Measurements from ENCODE around the gene RBM34. TPM values are rescaled to one million over a fixed set of nuclear protein-coding genes. Genes with fewer than 3 reads are reported as not detected.

RBM34 gene
- total RNA-seq, 1 donor from 2014 or later: 68.4 TPM

DNA sequence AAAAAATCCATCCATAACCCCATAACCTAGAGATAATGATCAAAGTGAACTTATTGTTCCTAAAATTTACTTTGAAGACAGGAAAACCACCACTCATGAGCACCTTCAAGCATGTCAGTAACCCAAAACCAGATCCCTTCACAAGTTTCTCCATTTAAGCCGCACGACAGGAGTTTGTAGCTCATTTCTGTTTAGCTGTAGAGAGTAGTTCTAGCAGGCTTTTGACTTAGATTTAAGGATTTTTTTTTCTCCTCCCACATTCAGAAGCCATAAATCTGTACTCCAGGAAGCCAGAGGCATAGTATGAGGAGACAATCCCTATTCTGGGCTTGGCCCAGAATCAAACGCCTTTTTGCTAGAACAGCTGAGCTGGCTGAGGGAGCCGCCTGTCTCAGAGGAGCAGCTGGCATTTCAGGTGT, 58.0 kb downstream of the RBM34 start:
- Mint-ChIP-seq H3K4me3 (ENCODE audit: low read depth) (no peak overlapping the region), H3K4me1 (ENCODE audit: low read depth) (peaks cover 12% of the 10 kb centered on the region), H3K27ac (no peak overlapping the region), H3K9me3 (ENCODE audit: low read depth) (no peaks in the 10 kb centered on the region), H3K27me3 (peaks cover 4% of the 10 kb centered on the region), H3K36me3 (ENCODE audit: insufficient read depth) (peaks cover 3% of the 10 kb centered on the region)
- no peak for TF ChIP-seq CTCF (IDR thresholded peaks at IDR 0.05; ENCODE audit: unreplicated experiment)
- no peak for DNase-seq (ENCODE audit: low spot score, unreplicated experiment)

DNA sequence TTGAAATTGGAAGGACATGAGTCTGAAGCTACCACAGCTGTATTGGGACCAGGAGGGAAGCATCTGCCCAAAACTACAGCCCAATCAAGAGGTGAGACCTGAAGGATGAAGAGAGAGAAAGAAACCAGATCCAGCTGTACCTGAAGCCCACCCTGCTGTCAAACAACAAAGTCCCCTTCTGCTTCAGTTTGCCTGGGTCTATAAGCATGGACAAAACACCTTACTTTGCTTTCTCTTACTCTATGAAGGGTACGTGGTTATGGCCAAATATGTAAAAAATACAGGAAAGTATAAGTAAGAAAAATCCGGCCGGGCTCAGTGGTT, 58.8 kb downstream of the RBM34 start:
- no peaks in the 10 kb centered on the region for H3K9me3 Mint-ChIP-seq (ENCODE audit: low read depth)
- H3K27ac Mint-ChIP-seq: no peak overlapping the region
- TF ChIP-seq CTCF (IDR thresholded peaks at IDR 0.05; ENCODE audit: unreplicated experiment): no peak
- H3K4me1 Mint-ChIP-seq (ENCODE audit: low read depth): peaks cover 12% of the 10 kb centered on the region
- no peak overlapping the region for H3K4me3 Mint-ChIP-seq (ENCODE audit: low read depth)
- no peak for DNase-seq (ENCODE audit: low spot score, unreplicated experiment)
- H3K36me3 Mint-ChIP-seq (ENCODE audit: insufficient read depth): peaks cover 3% of the 10 kb centered on the region
- H3K27me3 Mint-ChIP-seq: peaks cover 4% of the 10 kb centered on the region

DNA sequence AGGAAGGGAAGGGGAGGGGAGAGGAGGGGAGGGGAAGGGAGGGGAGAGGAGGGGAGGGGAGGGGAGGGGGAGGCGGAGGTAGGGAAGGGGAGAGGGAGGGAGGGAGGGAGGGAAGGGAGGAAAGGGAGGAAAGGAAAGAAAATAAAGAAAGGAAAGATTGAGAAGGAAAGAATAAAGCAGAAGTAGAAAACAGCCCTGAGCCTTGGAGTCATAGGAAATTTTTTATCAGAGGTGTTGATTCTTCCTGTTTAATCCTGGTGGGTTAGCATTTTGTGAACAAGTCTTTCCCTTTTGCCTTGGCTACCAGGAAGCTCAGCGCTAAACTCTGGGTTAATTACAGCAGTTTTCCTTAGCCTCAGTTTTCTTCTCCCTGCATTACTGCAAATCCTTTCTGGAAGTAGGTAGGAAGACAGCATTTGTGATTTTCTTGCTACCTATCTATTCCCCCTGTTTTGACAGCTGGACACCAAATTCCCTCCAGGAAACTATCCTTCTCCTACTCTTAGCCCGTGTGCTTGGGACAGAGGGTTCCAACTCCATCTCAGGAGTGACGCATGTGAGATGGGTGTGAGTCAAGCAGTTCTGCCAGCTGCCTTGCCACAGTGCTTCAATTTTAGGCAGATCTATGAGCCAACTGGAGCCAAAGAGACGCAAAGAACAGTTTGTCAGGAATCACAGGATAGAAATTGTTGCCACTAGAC, 59.3 kb downstream of the RBM34 start:
- H3K4me3 Mint-ChIP-seq (ENCODE audit: low read depth): no peak overlapping the region
- no peak overlapping the region for H3K27ac Mint-ChIP-seq
- H3K27me3 Mint-ChIP-seq: peaks cover 4% of the 10 kb centered on the region
- H3K9me3 Mint-ChIP-seq (ENCODE audit: low read depth): no peaks in the 10 kb centered on the region
- H3K36me3 Mint-ChIP-seq (ENCODE audit: insufficient read depth): peaks cover 3% of the 10 kb centered on the region
- DNase-seq (ENCODE audit: low spot score, unreplicated experiment): no peak
- no peak for TF ChIP-seq CTCF (IDR thresholded peaks at IDR 0.05; ENCODE audit: unreplicated experiment)
- peaks cover 12% of the 10 kb centered on the region for H3K4me1 Mint-ChIP-seq (ENCODE audit: low read depth)

- DNase-seq (ENCODE audit: low spot score, unreplicated experiment): no peak
- TF ChIP-seq CTCF (IDR thresholded peaks at IDR 0.05; ENCODE audit: unreplicated experiment): no peak
- Mint-ChIP-seq H3K36me3 (ENCODE audit: insufficient read depth) (peaks cover 3% of the 10 kb centered on the region), H3K4me3 (ENCODE audit: low read depth) (no peak overlapping the region), H3K9me3 (ENCODE audit: low read depth) (no peaks in the 10 kb centered on the region), H3K27me3 (peaks cover 4% of the 10 kb centered on the region), H3K27ac (no peak overlapping the region), H3K4me1 (ENCODE audit: low read depth) (peaks cover 14% of the 10 kb centered on the region)
Measured at GRCh38 chr1:235100194-235100772, 60.8 kb downstream of the RBM34 start.

GRCh38 chr1:235098991-235099390, 62.1 kb downstream of the RBM34 start:
- TF ChIP-seq CTCF (IDR thresholded peaks at IDR 0.05; ENCODE audit: unreplicated experiment): no peak
- peaks cover 3% of the 10 kb centered on the region for H3K36me3 Mint-ChIP-seq (ENCODE audit: insufficient read depth)
- H3K4me3 Mint-ChIP-seq (ENCODE audit: low read depth): no peak overlapping the region
- H3K27ac Mint-ChIP-seq: no peak overlapping the region
- peaks cover 3% of the 10 kb centered on the region for H3K27me3 Mint-ChIP-seq
- DNase-seq (ENCODE audit: low spot score, unreplicated experiment): no peak
- H3K4me1 Mint-ChIP-seq (ENCODE audit: low read depth): peaks cover 4% of the 10 kb centered on the region
- no peaks in the 10 kb centered on the region for H3K9me3 Mint-ChIP-seq (ENCODE audit: low read depth)
